ENCODE data around the gene NFYC.

NFYC gene

GRCh38 chr1:40784141-40784770 is 92.8 kb downstream of the NFYC start:
- no peaks in the 10 kb centered on the region for H3K27me3 ChIP-seq (ENCODE audit: insufficient read depth, low read depth)
- H3K4me3 ChIP-seq (IDR thresholded peaks at IDR 0.05; ENCODE audit: insufficient read depth, low read depth, low read length): no peak overlapping the region
- H3K79me2 ChIP-seq (ENCODE audit: insufficient read depth, low read depth): no peaks in the 10 kb centered on the region
- no peak overlapping the region for H3K27ac ChIP-seq
- no peak overlapping the region for H2AFZ ChIP-seq (ENCODE audit: low read depth)
- H3K4me2 ChIP-seq: no peak overlapping the region
- H4K20me1 ChIP-seq (ENCODE audit: insufficient read depth): no peaks in the 10 kb centered on the region
- no peaks in the 10 kb centered on the region for H3K4me1 ChIP-seq (ENCODE audit: low read depth, poor library complexity, severe bottlenecking)
- H3K9ac ChIP-seq: no peak overlapping the region
- H3K36me3 ChIP-seq (ENCODE audit: insufficient read depth): no peaks in the 10 kb centered on the region
- TF ChIP-seq CTCF (conservative IDR thresholded peaks at IDR 0.05; ENCODE audit: low read depth, low read length): no peak

GRCh38 chr1:40784771-40785151 is 93.3 kb downstream of the NFYC start:
- Histone ChIP-seq H3K27ac (no peak overlapping the region), H3K4me1 (ENCODE audit: low read depth, poor library complexity, severe bottlenecking) (no peaks in the 10 kb centered on the region), H3K27me3 (ENCODE audit: insufficient read depth, low read depth) (no peaks in the 10 kb centered on the region), H3K4me3 (IDR thresholded peaks at IDR 0.05; ENCODE audit: insufficient read depth, low read depth, low read length) (no peak overlapping the region), H3K36me3 (ENCODE audit: insufficient read depth) (no peaks in the 10 kb centered on the region), H3K9ac (no peak overlapping the region), H4K20me1 (ENCODE audit: insufficient read depth) (no peaks in the 10 kb centered on the region), H3K79me2 (ENCODE audit: insufficient read depth, low read depth) (no peaks in the 10 kb centered on the region), H2AFZ (ENCODE audit: low read depth) (no peak overlapping the region), H3K4me2 (no peak overlapping the region)
- TF ChIP-seq CTCF (conservative IDR thresholded peaks at IDR 0.05; ENCODE audit: low read depth, low read length): no peak

- Histone ChIP-seq H3K27ac (no peak overlapping the region), H3K27me3 (ENCODE audit: insufficient read depth, low read depth) (no peaks in the 10 kb centered on the region), H2AFZ (ENCODE audit: low read depth) (no peak overlapping the region), H3K9ac (no peak overlapping the region), H3K4me2 (no peak overlapping the region), H3K36me3 (ENCODE audit: insufficient read depth) (no peaks in the 10 kb centered on the region), H4K20me1 (ENCODE audit: insufficient read depth) (no peaks in the 10 kb centered on the region), H3K79me2 (ENCODE audit: insufficient read depth, low read depth) (no peaks in the 10 kb centered on the region), H3K4me1 (ENCODE audit: low read depth, poor library complexity, severe bottlenecking) (no peaks in the 10 kb centered on the region), H3K4me3 (IDR thresholded peaks at IDR 0.05; ENCODE audit: insufficient read depth, low read depth, low read length) (no peak overlapping the region)
- no peak for TF ChIP-seq CTCF (conservative IDR thresholded peaks at IDR 0.05; ENCODE audit: low read depth, low read length)
Measured at GRCh38 chr1:40785446-40785845, 93.9 kb downstream of the NFYC start.

- H3K79me2 ChIP-seq (ENCODE audit: insufficient read depth, low read depth): no peaks in the 10 kb centered on the region
- no peaks in the 10 kb centered on the region for H3K27me3 ChIP-seq (ENCODE audit: insufficient read depth, low read depth)
- H3K36me3 ChIP-seq (ENCODE audit: insufficient read depth): no peaks in the 10 kb centered on the region
- TF ChIP-seq CTCF (conservative IDR thresholded peaks at IDR 0.05; ENCODE audit: low read depth, low read length): no peak
- H2AFZ ChIP-seq (ENCODE audit: low read depth): no peak overlapping the region
- H3K27ac ChIP-seq: no peak overlapping the region
- no peaks in the 10 kb centered on the region for H3K4me1 ChIP-seq (ENCODE audit: low read depth, poor library complexity, severe bottlenecking)
- no peak overlapping the region for H3K4me3 ChIP-seq (IDR thresholded peaks at IDR 0.05; ENCODE audit: insufficient read depth, low read depth, low read length)
- no peak overlapping the region for H3K4me2 ChIP-seq
- no peak overlapping the region for H3K9ac ChIP-seq
- H4K20me1 ChIP-seq (ENCODE audit: insufficient read depth): no peaks in the 10 kb centered on the region
Measured at GRCh38 chr1:40786171-40786994, 94.9 kb downstream of the NFYC start.

Measured in KMS-11 (cell line).